Keratinocyte (primary cell): ENCODE results near the gene PDZRN3. TPM values are rescaled to one million over a fixed set of nuclear protein-coding genes. Genes with fewer than 3 reads are reported as not detected.

ENCODE experiments used
- DNase-seq: peaks from one replicate; pipeline ENCODE4 v3.0.0-alpha.2; 2011; ENCODE audit warnings: low read depth, missing footprints, low spot score
- FAIRE-seq: peaks from 2 replicates; lab custom pipeline; 2011; peaks lifted over from hg19 to GRCh38; lab: Jason Lieb, UNC
- H2AFZ ChIP-seq: 2 replicates; pipeline ENCODE4 v1.6.0; 2012; ENCODE audit warnings: low read length, control low read depth, inconsistent platforms; ENCODE audit not compliant: control insufficient read depth
- H3K27ac ChIP-seq: 2 replicates; pipeline ENCODE4 v1.5.1; 2011; ENCODE audit warnings: low read length; ENCODE audit not compliant: control insufficient read depth, insufficient read depth
- H3K27me3 ChIP-seq: 3 replicates; pipeline ENCODE4 v1.6.0; 2011; ENCODE audit warnings: low read length; ENCODE audit not compliant: control insufficient read depth, insufficient read depth; ENCODE audit errors: extremely low read depth
- H3K36me3 ChIP-seq, 2 experiments: 2 replicates in 1 of 2; 3 replicates in 1 of 2; pipeline ENCODE4 v1.5.1; 2011; ENCODE audit warnings: low read length in 2 of 2, mild to moderate bottlenecking in 1 of 2; ENCODE audit not compliant: control insufficient read depth in 2 of 2, insufficient read depth in 2 of 2; ENCODE audit errors: extremely low read depth in 1 of 2
- H3K4me1 ChIP-seq: 3 replicates; pipeline ENCODE4 v1.5.1; 2011; ENCODE audit warnings: low read length; ENCODE audit not compliant: control insufficient read depth, insufficient read depth; ENCODE audit errors: extremely low read depth
- H3K4me2 ChIP-seq: 3 replicates; pipeline ENCODE4 v1.6.0; 2011; ENCODE audit warnings: low read depth, low read length; ENCODE audit not compliant: control insufficient read depth, insufficient read depth; ENCODE audit errors: extremely low read depth
- H3K4me3 ChIP-seq, 3 experiments: fragments of 200-600 bp in 1 of 3; sonication (generic) in 1 of 3; 2 replicates in 2 of 3; 3 replicates in 1 of 3; pipeline ENCODE4 v1.5.1; 2011 to 2016; ENCODE audit warnings: low read length in 3 of 3, mild to moderate bottlenecking in 3 of 3, control low read depth in 2 of 3, inconsistent platforms in 1 of 3, low read depth in 1 of 3, mixed read lengths in 1 of 3, mixed run types in 1 of 3, moderate library complexity in 1 of 3; ENCODE audit not compliant: control insufficient read depth in 2 of 3, insufficient read depth in 2 of 3; ENCODE audit errors: extremely low read depth in 1 of 3
- H3K79me2 ChIP-seq: 2 replicates; pipeline ENCODE4 v1.6.0; 2012; ENCODE audit warnings: low read length; ENCODE audit not compliant: control insufficient read depth, insufficient read depth
- H3K9ac ChIP-seq: 3 replicates; pipeline ENCODE4 v1.6.0; 2011; ENCODE audit warnings: low read length; ENCODE audit not compliant: control insufficient read depth, insufficient read depth; ENCODE audit errors: extremely low read depth
- H3K9me1 ChIP-seq: 3 replicates; pipeline ENCODE4 v1.6.0; 2011; ENCODE audit warnings: low read length; ENCODE audit not compliant: control insufficient read depth, insufficient read depth; ENCODE audit errors: extremely low read depth
- H3K9me3 ChIP-seq: 2 replicates; pipeline ENCODE4 v1.5.1; 2012; ENCODE audit warnings: low read depth, low read length; ENCODE audit not compliant: control insufficient read depth
- H4K20me1 ChIP-seq: 3 replicates; pipeline ENCODE4 v1.6.0; 2011; ENCODE audit warnings: low read length; ENCODE audit not compliant: control insufficient read depth, insufficient read depth; ENCODE audit errors: extremely low read depth
- EZH2 ChIP-seq: IDR thresholded peaks from one replicate; pipeline ENCODE4 v1.6.1; 2012; ENCODE audit warnings: inconsistent platforms, mild to moderate bottlenecking, low read length, moderate library complexity
- dilution Hi-C: fragments of 300-500 bp; cut with MboI; formaldehyde crosslinking; loops from one replicate; pipeline ENCODE4 v1.7.0; 2020; ENCODE audit warnings: low sequenced_read_pairs; ENCODE audit not compliant: extremely low pct_ligation_motif_present
- polyA plus RNA-seq, 5 experiments: library from polyadenylated mRNA; depleted of rRNA in 3 of 5; stranded (reverse) in 3 of 5; stranded (forward) in 1 of 5; unstranded in 1 of 5; fragments of >200 nt; gene quantifications; 1 replicate in 1 of 5; 2 replicates in 3 of 5; 3 replicates in 1 of 5; pipeline versions ENCODE4 v1.2.1 to v1.2.3, GENCODE V29; 2011 to 2012; ENCODE audit warnings: missing spikeins in 2 of 5, low read depth in 1 of 5, low replicate concordance in 1 of 5
- TF ChIP-seq, protein P1 (sequence below), 3 experiments: IDR thresholded peaks in 1 of 3; conservative IDR thresholded peaks in 1 of 3; optimal IDR thresholded peaks in 1 of 3; 2 replicates in 2 of 3; 3 replicates in 1 of 3; pipeline versions ENCODE3 to v1.5.1; 2011; ENCODE audit warnings: low read length in 3 of 3, mild to moderate bottlenecking in 3 of 3, moderate library complexity in 2 of 3, control low read depth in 1 of 3, inconsistent platforms in 1 of 3; ENCODE audit not compliant: insufficient read depth in 2 of 3; ENCODE audit errors: extremely low read depth in 1 of 3

Gene PDZRN3
- polyA plus RNA-seq, 1 donor (not counting 4 experiments of a cell fraction or from before 2014, with no cell fraction given) = not detected

DNA sequence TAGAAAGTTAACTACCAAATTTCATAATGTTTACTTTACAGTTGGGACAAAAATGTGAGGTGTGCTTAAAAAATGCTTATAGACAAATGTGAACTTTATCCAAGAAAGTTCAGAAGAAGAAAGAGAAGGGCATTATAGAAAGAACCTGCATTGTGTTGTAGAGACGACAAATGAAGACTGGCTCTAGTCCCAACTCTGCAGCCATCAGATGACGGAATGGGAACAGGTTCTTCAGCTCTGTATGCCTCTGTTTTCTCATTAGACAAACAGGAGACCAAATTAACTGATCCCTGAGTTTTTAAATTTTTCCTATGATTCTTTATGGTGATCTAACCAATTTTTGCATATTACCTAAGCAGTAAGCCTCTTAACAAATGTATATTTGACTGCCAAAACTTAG, 49.2 kb downstream of the PDZRN3 start:
- no peak for FAIRE-seq
- Histone ChIP-seq H3K9me3 (no peaks in the 10 kb centered on the region), H3K4me2 (no peak overlapping the region), H3K27ac (no peak overlapping the region), H2AFZ (no peak overlapping the region), H3K4me3 (no peak overlapping the region), H4K20me1 (no peaks in the 10 kb centered on the region), H3K9me1 (no peaks in the 10 kb centered on the region), H3K79me2 (no peaks in the 10 kb centered on the region), H3K27me3 (peaks cover 2% of the 10 kb centered on the region), H3K9ac (no peak overlapping the region), H3K4me1 (peaks cover 6% of the 10 kb centered on the region), H3K36me3 (no peaks in the 10 kb centered on the region)
- no peak for DNase-seq
- TF ChIP-seq, protein P1, sequence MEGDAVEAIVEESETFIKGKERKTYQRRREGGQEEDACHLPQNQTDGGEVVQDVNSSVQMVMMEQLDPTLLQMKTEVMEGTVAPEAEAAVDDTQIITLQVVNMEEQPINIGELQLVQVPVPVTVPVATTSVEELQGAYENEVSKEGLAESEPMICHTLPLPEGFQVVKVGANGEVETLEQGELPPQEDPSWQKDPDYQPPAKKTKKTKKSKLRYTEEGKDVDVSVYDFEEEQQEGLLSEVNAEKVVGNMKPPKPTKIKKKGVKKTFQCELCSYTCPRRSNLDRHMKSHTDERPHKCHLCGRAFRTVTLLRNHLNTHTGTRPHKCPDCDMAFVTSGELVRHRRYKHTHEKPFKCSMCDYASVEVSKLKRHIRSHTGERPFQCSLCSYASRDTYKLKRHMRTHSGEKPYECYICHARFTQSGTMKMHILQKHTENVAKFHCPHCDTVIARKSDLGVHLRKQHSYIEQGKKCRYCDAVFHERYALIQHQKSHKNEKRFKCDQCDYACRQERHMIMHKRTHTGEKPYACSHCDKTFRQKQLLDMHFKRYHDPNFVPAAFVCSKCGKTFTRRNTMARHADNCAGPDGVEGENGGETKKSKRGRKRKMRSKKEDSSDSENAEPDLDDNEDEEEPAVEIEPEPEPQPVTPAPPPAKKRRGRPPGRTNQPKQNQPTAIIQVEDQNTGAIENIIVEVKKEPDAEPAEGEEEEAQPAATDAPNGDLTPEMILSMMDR (optimal IDR thresholded peaks at IDR 0.05 in 1 of 3, IDR thresholded peaks at IDR 0.05 in 1 of 3, conservative IDR thresholded peaks at IDR 0.05 in 1 of 3; ENCODE audit: extremely low read depth in 1 of 3, insufficient read depth in 2 of 3, low read length in 3 of 3) = no peak
- TF ChIP-seq EZH2 = no peak
- dilution Hi-C loops = no loop called here

DNA sequence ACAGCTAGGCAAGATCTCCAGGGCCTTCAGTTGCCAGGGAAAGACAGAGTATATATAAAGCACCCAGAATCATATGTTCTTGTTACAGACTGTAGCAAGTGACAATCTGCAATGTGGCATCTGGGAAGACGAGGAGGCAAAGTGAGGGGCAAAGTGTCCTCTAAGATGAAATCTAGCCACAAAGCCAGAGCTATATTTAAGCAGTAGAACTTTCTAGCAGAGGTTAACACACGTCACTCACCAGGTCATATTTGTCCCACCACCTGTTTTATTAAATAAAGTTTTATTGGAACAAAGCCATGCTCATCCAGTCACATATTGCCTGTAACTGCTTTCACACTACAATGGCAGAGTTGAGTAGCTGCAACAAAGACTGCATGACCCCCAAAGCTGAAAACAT, 51.5 kb downstream of the PDZRN3 start:
- TF ChIP-seq, protein P1 (optimal IDR thresholded peaks at IDR 0.05 in 1 of 3, IDR thresholded peaks at IDR 0.05 in 1 of 3, conservative IDR thresholded peaks at IDR 0.05 in 1 of 3; ENCODE audit: extremely low read depth in 1 of 3, insufficient read depth in 2 of 3, low read length in 3 of 3) = no peak
- TF ChIP-seq EZH2 = no peak
- Histone ChIP-seq H2AFZ (no peak overlapping the region), H3K27me3 (peaks cover 2% of the 10 kb centered on the region), H3K79me2 (no peaks in the 10 kb centered on the region), H3K9ac (no peak overlapping the region), H3K36me3 (no peaks in the 10 kb centered on the region), H3K4me3 (no peak overlapping the region), H4K20me1 (no peaks in the 10 kb centered on the region), H3K4me2 (no peak overlapping the region), H3K9me3 (no peaks in the 10 kb centered on the region), H3K4me1 (no peaks in the 10 kb centered on the region), H3K27ac (no peak overlapping the region), H3K9me1 (no peaks in the 10 kb centered on the region)
- DNase-seq = no peak
- no peak for FAIRE-seq
- dilution Hi-C loops = no loop called here
